IPS-18a (cell line): ENCODE data around the gene BACE2.

Experiments used
- H3K27ac ChIP-seq: one replicate; pipeline ENCODE4 v1.5.1; 2013; ENCODE audit warnings: low read length
- H3K27me3 ChIP-seq: one replicate; pipeline ENCODE4 v1.6.1; 2013; ENCODE audit warnings: mild to moderate bottlenecking, low read length; ENCODE audit not compliant: control insufficient read depth, insufficient read depth
- H3K36me3 ChIP-seq: one replicate; pipeline ENCODE4 v1.6.1; 2013; ENCODE audit warnings: low read depth, low read length; ENCODE audit not compliant: control insufficient read depth
- H3K4me1 ChIP-seq: one replicate; pipeline ENCODE4 v1.6.1; 2013; ENCODE audit warnings: low read depth, low read length; ENCODE audit not compliant: control insufficient read depth
- H3K4me3 ChIP-seq: one replicate; pipeline ENCODE4 v1.5.1; 2013; ENCODE audit warnings: low read length
- H3K9ac ChIP-seq: one replicate; pipeline ENCODE4 v1.6.1; 2013; ENCODE audit warnings: mild to moderate bottlenecking, low read length, moderate library complexity
- H3K9me3 ChIP-seq: one replicate; pipeline ENCODE4 v1.6.1; 2013; ENCODE audit warnings: low read depth, low read length; ENCODE audit not compliant: control insufficient read depth

Gene BACE2

DNA sequence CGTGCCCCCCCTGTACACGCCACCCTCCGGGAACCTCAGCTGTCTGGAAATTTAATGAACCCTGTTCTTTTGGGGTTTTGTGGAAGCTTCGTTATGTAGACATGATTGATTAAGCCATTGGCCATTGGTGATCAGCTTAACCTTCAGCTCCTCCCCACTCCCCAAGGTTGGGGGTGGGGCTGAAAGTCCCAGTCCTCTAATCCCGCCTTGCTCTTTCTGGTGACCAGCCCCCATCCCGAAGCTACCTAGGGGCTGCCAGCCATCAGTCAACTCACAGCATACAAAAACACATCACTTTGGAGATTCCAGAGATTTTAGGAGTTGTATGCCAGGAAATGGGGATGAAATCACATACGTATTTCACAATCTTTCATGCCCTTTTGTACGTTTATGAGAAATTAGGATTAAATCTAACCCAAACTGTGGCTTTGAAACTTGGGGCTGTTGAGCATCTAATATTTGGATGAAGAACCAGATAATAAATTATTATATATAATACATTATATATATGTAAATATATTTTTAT is 52.3 kb downstream of the BACE2 start:
- Histone ChIP-seq H3K27me3 (no peaks in the 10 kb centered on the region), H3K4me3 (no peak overlapping the region), H3K36me3 (no peaks in the 10 kb centered on the region), H3K4me1 (no peaks in the 10 kb centered on the region), H3K9ac (no peak overlapping the region), H3K27ac (no peak overlapping the region), H3K9me3 (no peaks in the 10 kb centered on the region)

DNA sequence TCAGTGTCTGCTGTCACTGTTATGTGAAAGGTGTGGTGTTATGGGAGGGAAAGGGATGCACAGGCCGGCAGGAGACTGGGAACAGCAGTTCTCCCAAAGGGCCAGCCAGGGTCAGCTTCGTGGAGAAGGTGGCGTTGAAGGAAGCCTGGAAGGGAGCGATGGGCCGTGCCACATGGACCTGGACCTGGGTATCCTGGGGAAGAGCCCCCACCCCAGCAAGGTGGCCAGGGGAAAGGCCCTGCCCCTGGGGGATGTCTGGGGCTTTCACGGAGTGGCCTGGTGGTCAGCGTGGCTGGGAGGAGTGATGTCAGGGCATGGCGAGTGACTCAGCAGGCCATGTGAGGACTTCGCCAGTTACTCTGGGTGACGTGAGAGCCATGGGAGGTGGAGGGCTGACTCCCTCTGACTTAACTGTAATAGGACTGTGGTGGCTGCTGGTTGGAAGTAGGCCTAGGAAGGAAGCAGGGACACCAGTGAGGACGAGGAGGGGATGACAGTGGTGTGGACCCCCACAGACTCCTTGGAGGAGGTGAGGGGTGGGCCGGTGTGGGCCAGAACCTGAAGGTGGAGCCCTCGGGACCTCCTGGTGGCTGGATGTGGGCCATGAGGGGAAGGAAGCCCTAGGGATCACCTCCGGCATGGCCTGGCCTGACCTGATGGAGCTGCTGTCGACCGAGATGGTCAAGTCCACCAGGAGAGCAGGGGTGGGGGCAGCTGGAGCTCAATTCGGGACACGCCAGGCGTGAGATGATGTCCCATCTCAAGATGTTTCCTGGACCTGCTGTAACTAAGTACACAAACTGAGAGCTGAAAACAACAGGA is 54.5 kb downstream of the BACE2 start:
- Histone ChIP-seq H3K27me3 (no peaks in the 10 kb centered on the region), H3K9ac (no peak overlapping the region), H3K27ac (no peak overlapping the region), H3K9me3 (no peaks in the 10 kb centered on the region), H3K4me3 (no peak overlapping the region), H3K4me1 (no peaks in the 10 kb centered on the region), H3K36me3 (no peaks in the 10 kb centered on the region)

DNA sequence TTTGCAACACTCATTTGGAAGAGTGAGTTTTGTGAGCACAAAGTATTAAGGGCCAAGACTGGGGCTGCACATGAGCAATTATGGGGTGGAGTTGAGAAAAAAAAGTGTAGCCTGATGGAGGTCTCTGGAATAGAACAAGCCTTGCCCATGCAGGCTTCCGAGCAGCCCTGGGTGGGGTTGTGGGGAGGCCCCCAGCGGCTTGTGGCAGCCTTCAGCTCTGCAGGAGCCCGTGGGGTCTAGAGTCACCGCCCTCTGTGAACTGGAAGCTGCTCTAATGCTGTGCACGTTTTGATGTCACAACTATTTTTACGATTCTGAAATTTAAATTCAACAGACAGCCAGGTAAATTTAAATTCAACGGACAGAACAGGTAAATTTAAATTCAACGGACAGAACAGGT is 58.9 kb downstream of the BACE2 start:
- Histone ChIP-seq H3K27ac (no peak overlapping the region), H3K4me1 (no peaks in the 10 kb centered on the region), H3K36me3 (no peaks in the 10 kb centered on the region), H3K9ac (no peak overlapping the region), H3K4me3 (no peak overlapping the region), H3K9me3 (no peaks in the 10 kb centered on the region), H3K27me3 (no peaks in the 10 kb centered on the region)

DNA sequence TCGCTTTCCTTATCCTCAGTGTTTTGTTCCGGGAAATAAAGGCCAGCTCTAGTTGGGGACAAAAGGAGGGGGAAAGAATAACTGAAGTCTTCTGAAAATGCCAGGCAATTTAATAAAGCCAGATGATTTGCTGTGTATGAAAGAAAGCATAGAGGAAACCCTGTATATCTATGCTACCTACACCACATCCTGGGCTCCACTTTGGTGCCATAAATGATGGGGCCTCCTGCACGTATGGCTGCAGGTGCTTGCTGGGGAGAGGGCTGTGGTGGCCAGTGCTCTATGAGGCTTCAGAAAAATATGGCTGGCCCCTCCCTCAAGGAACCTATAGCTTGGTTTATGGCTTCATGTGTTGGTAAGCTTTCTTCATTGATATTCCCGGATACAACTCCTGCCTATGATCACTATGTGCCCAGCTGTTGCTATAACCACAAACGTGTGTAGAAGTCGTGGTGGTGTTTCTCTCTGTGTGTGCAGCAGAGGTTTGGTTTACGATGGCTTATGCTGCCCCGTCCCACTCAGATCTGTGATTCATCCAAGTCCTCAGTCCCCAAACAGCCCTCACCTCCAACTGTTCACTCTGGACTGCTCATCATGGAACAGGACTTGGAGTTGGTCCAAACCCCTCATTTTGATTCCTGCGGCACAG is 59.5 kb downstream of the BACE2 start:
- Histone ChIP-seq H3K36me3 (no peaks in the 10 kb centered on the region), H3K4me1 (no peaks in the 10 kb centered on the region), H3K4me3 (no peak overlapping the region), H3K9ac (no peak overlapping the region), H3K27me3 (no peaks in the 10 kb centered on the region), H3K9me3 (no peaks in the 10 kb centered on the region), H3K27ac (no peak overlapping the region)

DNA sequence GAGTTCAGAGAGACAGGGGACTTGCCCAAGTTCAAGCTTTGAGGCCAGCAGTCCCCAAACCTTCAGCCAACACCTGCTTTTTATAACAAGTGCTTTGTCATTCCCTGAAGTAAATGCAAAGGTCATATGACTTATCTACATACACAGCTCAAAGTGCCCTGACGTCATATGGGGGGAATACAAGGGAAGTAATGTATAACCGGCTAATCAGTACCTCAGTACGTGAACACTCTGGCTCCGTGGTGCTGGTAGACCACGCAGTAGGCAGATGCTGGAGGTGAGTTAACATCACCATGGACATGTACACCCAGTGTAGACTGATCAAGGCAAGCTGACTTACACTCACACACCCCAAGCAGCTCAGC is 60.0 kb downstream of the BACE2 start:
- H3K9me3 ChIP-seq = no peaks in the 10 kb centered on the region
- H3K36me3 ChIP-seq = no peaks in the 10 kb centered on the region
- H3K9ac ChIP-seq = no peak overlapping the region
- no peak overlapping the region for H3K4me3 ChIP-seq
- no peak overlapping the region for H3K27ac ChIP-seq
- H3K27me3 ChIP-seq = no peaks in the 10 kb centered on the region
- H3K4me1 ChIP-seq = no peaks in the 10 kb centered on the region

DNA sequence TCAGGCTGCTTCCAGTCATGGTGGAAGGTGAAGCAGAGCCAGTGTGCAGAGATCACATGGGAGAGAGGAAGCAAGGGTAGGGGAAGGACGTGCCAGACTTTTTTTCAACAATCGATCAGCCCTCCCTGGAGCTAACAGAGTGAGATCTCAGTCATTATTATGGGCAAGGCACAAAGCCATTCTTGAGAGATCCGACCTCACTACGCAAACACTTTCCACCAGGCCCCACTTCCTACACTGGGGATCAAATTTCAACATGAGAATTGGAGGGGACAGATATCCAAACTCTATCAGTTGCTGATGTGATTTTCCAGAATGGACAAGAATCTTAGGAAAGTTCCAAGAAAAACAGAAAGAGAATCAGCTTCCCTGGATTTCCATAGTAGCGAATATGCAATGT is 60.5 kb downstream of the BACE2 start:
- no peaks in the 10 kb centered on the region for H3K9me3 ChIP-seq
- H3K27ac ChIP-seq = no peak overlapping the region
- no peak overlapping the region for H3K9ac ChIP-seq
- H3K36me3 ChIP-seq = no peaks in the 10 kb centered on the region
- no peak overlapping the region for H3K4me3 ChIP-seq
- no peaks in the 10 kb centered on the region for H3K4me1 ChIP-seq
- no peaks in the 10 kb centered on the region for H3K27me3 ChIP-seq

DNA sequence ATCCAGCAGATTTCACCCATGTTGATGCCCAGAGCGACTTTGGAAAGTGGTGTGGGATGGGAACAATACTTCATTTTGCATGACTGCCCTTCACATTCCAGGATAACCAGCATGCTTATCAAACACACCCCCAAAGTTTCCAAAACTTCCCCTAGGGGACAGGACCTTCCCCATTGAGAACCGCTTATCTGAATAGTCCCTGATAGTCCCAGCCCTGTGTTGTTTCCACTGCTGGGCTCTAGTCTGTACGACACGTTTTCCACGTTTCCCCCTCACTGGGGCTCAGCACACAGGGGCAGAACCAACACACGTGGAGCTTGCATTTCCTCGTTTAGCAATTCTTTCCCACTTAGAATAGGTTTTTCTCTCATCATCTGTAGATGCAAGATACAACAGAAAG is 61.0 kb downstream of the BACE2 start:
- Histone ChIP-seq H3K9ac (no peak overlapping the region), H3K4me3 (no peak overlapping the region), H3K9me3 (no peaks in the 10 kb centered on the region), H3K27me3 (no peaks in the 10 kb centered on the region), H3K27ac (no peak overlapping the region), H3K36me3 (no peaks in the 10 kb centered on the region), H3K4me1 (no peaks in the 10 kb centered on the region)

DNA sequence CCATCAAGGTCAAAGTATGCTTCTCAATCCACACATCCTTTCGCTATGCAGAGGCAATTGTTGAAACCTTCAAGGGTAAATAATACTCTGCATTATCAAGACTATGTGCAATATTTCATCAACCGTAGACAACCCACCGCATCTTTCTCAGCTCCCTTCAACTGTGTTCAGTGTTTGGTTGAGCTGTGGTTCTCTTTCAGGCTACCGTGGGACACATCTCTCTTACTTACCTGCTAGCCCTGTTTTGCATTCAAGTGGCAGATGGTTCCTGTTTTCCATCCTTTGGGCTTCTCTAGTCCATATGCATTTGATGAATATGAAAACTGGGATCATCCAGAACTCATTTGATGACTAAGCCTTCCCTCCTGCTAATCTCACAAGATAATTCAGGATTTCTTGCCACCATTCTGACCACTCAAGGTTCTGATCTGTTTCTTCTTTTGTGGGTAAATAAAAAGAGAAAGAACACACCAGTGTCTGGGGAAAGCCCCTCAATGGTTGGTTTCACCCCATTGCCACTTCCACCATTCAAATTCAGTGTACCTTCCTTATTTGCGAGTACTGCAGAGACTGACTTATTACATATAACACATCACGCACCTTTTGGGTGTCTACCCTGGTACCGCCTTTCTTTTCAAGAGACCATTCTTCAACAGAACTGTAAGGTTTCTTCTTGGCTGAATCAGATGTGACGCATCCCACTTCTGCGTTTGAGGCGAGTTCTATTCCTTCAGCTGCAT is 61.7 kb downstream of the BACE2 start:
- H3K36me3 ChIP-seq = no peaks in the 10 kb centered on the region
- no peak overlapping the region for H3K4me3 ChIP-seq
- no peaks in the 10 kb centered on the region for H3K27me3 ChIP-seq
- H3K9me3 ChIP-seq = no peaks in the 10 kb centered on the region
- H3K27ac ChIP-seq = no peak overlapping the region
- no peaks in the 10 kb centered on the region for H3K4me1 ChIP-seq
- no peak overlapping the region for H3K9ac ChIP-seq

DNA sequence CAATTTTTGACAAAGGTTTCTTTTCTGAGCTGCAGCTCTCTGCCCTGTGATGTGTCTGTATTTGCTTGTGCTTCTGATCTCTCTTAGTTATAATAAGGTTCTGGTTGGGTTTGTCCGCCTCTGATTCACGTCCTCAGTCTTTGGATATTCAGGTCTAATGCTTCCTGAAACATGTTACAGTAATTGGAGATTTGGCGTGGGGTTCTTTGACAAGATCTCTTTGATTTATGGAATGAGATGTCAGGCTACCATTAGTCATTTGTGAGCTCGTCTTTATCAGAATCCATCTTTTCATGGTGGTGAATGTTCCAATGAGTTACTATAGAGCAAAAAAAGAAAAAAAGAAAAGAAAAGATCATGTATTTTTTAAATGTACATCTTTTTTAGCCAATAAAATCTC is 62.5 kb downstream of the BACE2 start:
- no peaks in the 10 kb centered on the region for H3K27me3 ChIP-seq
- no peaks in the 10 kb centered on the region for H3K4me1 ChIP-seq
- no peak overlapping the region for H3K4me3 ChIP-seq
- H3K36me3 ChIP-seq = no peaks in the 10 kb centered on the region
- no peak overlapping the region for H3K9ac ChIP-seq
- no peaks in the 10 kb centered on the region for H3K9me3 ChIP-seq
- H3K27ac ChIP-seq = no peak overlapping the region

DNA sequence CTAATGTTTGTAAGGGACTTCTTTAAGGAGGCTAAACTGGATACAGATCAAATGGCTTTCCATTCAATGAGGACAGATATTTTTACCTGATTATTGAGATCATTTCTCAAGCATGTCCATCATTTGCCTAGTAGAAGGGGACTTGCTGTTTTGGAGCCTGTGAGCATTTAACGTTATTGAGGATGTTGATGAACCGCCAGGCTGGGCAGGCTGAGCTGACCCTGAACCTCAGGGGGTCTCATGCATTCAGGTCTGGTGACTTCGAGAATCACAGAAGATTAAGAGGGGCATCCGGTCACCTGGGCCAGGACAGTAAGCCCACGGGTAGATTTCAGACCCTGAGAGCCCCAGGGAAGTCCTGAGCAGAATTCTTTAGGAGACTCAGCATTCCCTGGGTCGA is 63.1 kb downstream of the BACE2 start:
- Histone ChIP-seq H3K4me3 (no peak overlapping the region), H3K4me1 (no peaks in the 10 kb centered on the region), H3K36me3 (no peaks in the 10 kb centered on the region), H3K9ac (no peak overlapping the region), H3K9me3 (no peaks in the 10 kb centered on the region), H3K27ac (no peak overlapping the region), H3K27me3 (no peaks in the 10 kb centered on the region)

DNA sequence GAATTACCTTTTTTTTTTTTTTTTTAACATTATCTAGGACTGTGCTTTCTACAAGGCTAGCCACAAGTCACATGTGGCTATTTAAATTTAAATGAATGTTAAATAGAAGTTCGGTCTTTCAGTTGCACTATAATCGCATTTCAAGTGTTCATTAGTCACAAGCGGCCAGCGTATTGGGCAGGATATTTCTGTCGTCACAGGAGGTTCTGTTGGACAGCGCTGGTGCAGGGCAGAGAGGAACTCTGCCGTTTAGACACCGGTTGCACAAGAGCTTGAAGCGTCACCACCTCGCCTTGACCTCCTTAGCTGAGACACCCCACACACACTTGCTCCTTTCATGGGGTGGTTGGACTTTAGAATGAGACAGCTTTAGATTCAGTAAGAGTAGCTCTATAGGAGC is 64.1 kb downstream of the BACE2 start:
- Histone ChIP-seq H3K9ac (no peak overlapping the region), H3K36me3 (no peaks in the 10 kb centered on the region), H3K27ac (no peak overlapping the region), H3K4me1 (no peaks in the 10 kb centered on the region), H3K27me3 (no peaks in the 10 kb centered on the region), H3K9me3 (no peaks in the 10 kb centered on the region), H3K4me3 (no peak overlapping the region)
